ENCODE data around the gene JOSD2.

Gene JOSD2

DNA sequence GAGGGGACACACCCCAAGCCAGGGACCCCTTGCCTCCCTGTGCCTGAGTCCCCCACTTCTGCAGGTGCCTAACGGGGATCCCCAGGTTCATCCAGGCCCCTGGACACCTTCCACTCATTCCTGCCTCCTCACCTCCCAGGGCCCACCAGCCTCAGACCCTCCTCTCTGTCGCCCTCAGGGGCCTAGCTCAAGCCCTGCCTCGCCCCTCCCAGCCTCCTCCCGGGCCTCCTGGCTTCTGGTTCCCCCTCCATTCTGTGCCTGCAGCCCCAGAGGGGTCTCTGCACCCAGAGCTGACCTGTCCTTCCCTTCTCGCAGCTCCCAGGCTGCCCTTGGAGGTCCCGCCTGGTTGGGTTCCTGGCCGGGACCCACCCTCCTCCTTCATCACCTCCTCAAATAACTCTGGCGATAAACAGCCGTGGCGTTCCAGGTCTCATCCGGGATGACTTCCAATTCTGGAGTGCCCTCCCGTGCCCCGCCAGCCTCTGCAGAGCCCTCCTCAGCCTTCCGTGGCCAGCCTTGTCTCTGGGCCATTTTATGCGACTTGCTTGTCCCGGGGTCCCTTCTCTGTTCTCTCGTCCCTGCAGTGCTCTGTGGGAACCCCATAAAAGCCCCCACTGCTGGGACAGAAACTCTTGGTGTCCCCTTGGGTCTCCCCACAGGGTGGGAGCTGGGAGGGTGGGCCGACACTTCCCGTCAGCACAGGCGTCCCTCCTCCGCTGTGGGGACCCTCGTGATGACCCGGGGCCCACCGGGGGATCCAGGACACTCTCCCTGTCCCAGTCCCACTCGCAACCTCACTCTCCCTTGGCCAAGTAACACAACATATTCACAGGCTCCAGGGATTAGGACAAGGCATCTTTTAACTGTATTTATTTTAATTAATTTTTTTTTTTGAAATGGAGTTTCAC is 9.2 kb downstream of the JOSD2 start:
- Histone ChIP-seq H2AFZ (no peak overlapping the region), H3K4me1 (no peaks in the 10 kb centered on the region), H3K4me3 (ENCODE audit: low read depth, low read length) (no peak overlapping the region), H3K27ac (no peak overlapping the region), H3K27me3 (ENCODE audit: control insufficient read depth, insufficient read depth, low read length) (no peaks in the 10 kb centered on the region), H3K4me2 (ENCODE audit: low read length) (no peak overlapping the region), H3K9ac (no peak overlapping the region), H3K9me3 (ENCODE audit: control insufficient read depth, low read length) (no peaks in the 10 kb centered on the region), H3K79me2 (no peaks in the 10 kb centered on the region), H3K36me3 (ENCODE audit: control insufficient read depth, insufficient read depth, low read length) (no peaks in the 10 kb centered on the region)
- no peak for TF ChIP-seq CTCF (IDR thresholded peaks at IDR 0.05)

DNA sequence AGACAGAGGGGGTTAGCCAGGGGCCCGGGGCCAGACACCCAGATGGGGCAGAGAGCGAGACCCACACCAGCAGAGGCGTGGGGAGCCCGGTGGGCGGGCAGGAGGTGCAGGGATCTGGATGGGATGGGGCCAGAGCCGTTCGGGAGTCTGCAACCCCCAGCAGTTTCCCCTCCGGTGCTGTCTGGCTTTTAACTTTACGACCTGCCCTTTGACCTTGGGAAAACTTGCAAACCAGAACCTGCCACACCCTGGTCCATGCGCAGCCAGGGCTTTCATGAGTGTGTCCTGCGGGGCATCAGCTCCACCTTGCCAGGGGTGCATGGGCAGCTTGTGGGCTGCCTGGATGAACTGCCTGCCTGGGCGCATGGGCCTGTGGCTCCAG is 9.8 kb downstream of the JOSD2 start:
- TF ChIP-seq CTCF (IDR thresholded peaks at IDR 0.05): no peak
- Histone ChIP-seq H3K27ac (no peak overlapping the region), H2AFZ (no peak overlapping the region), H3K4me2 (ENCODE audit: low read length) (no peak overlapping the region), H3K9ac (no peak overlapping the region), H3K27me3 (ENCODE audit: control insufficient read depth, insufficient read depth, low read length) (no peaks in the 10 kb centered on the region), H3K4me3 (ENCODE audit: low read depth, low read length) (no peak overlapping the region), H3K9me3 (ENCODE audit: control insufficient read depth, low read length) (no peaks in the 10 kb centered on the region), H3K79me2 (no peaks in the 10 kb centered on the region), H3K36me3 (ENCODE audit: control insufficient read depth, insufficient read depth, low read length) (no peaks in the 10 kb centered on the region), H3K4me1 (no peaks in the 10 kb centered on the region)

DNA sequence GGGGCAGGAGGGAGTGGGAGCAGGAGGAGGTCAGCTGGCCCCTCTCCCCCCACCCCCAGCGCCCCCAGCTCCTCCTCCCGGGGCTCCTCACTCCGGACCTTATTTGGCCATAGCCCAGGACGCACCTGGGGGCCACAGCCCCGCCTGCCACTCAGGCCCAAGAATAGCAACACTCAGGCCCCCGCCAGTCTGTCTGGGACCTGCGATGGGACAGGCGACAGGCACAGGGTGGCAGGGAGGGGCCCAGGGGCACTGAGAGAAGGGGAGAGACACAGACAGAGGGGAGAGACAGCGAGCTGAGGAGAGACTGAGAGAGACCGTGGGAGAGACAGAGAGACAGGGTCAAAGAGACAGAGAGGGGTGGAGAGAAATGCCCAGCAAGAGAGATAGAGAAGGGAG is 10.2 kb downstream of the JOSD2 start:
- H3K4me2 ChIP-seq (ENCODE audit: low read length): no peak overlapping the region
- H2AFZ ChIP-seq: no peak overlapping the region
- no peaks in the 10 kb centered on the region for H3K4me1 ChIP-seq
- no peak overlapping the region for H3K9ac ChIP-seq
- H3K4me3 ChIP-seq (ENCODE audit: low read depth, low read length): no peak overlapping the region
- H3K9me3 ChIP-seq (ENCODE audit: control insufficient read depth, low read length): no peaks in the 10 kb centered on the region
- no peak overlapping the region for H3K27ac ChIP-seq
- no peaks in the 10 kb centered on the region for H3K27me3 ChIP-seq (ENCODE audit: control insufficient read depth, insufficient read depth, low read length)
- TF ChIP-seq CTCF (IDR thresholded peaks at IDR 0.05): no peak
- H3K79me2 ChIP-seq: no peaks in the 10 kb centered on the region
- H3K36me3 ChIP-seq (ENCODE audit: control insufficient read depth, insufficient read depth, low read length): no peaks in the 10 kb centered on the region

- H3K27ac ChIP-seq: no peak overlapping the region
- no peak overlapping the region for H3K9ac ChIP-seq
- H3K4me3 ChIP-seq (ENCODE audit: low read depth, low read length): no peak overlapping the region
Observed at GRCh38 chr19:50500060-50500752, 10.8 kb downstream of the JOSD2 start.

More at GRCh38 chr19:50500060-50500752, 10.8 kb downstream of the JOSD2 start:
- no peaks in the 10 kb centered on the region for H3K36me3 ChIP-seq (ENCODE audit: control insufficient read depth, insufficient read depth, low read length)
- no peak overlapping the region for H2AFZ ChIP-seq
- no peaks in the 10 kb centered on the region for H3K9me3 ChIP-seq (ENCODE audit: control insufficient read depth, low read length)
- no peaks in the 10 kb centered on the region for H3K27me3 ChIP-seq (ENCODE audit: control insufficient read depth, insufficient read depth, low read length)
- TF ChIP-seq CTCF (IDR thresholded peaks at IDR 0.05): no peak
- no peaks in the 10 kb centered on the region for H3K79me2 ChIP-seq
- H3K4me1 ChIP-seq: no peaks in the 10 kb centered on the region
- H3K4me2 ChIP-seq (ENCODE audit: low read length): no peak overlapping the region

All from parathyroid adenoma (tissue), 2 donors.